ENCODE results near the gene MRPL47.
"Not testable (repeated sequence)": the region's sequence is repeated elsewhere in the genome, so short reads cannot be mapped to it uniquely, and the experiment has no call there.

Gene MRPL47

DNA sequence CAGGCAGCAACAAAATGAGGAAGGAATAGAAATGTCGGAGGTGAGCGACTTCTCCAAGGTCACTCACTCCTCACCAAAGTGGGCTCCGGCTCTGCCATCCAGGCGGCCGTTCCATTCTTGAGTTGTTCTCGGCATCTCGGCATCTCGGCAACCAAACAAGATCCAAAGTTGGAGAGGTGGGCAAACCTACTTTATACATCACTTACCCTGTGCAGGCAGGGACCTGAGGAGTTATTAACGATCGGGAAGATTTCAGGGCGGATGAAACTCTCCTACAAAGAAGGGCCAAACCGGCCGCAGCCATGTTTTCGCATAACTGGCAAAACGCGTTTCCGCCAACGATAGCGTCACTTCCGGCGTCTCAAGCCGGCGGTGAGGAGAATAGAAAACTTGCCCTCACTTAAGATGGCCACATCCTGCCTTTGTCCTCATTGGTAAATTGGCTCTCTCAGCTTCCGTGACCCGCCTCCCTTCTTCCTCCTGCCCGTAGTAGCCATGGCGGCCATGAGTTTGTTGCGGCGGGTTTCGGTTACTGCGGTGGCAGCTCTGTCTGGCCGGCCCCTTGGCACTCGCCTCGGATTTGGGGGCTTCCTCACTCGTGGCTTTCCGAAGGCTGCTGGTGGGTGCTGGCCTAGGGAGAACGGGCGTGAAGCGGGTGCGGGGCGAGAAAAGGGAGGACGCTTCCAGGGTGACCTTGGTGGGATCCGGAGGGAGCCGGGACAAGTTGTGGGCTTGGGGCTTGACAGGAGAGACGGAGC is at the start of gene MRPL47, which contains the start of gene NDUFB5:
Gene MRPL47, minus strand, starts transcription at position 318 of the 758 bp plus-strand sequence. Its CDS starts 14 bp downstream, at position 304.
Gene NDUFB5, plus strand, starts transcription at position 474 of the 758 bp plus-strand sequence. Its CDS starts 22 bp downstream, at position 496.
- Histone ChIP-seq H3K36me3 (ENCODE audit: control insufficient read depth, insufficient read depth, low read length) (peaks cover 2% of the 10 kb centered on the region; the same call in 1 of the 2 replicates), H3K4me3 (replicated peaks; ENCODE audit: low read depth, low read length) (peak within 1 kb of the TSS; percentile 82), H3K27me3 (replicated peaks; ENCODE audit: control insufficient read depth, insufficient read depth, low read length) (no peaks in the 10 kb centered on the region)
- DNase-seq (ENCODE audit: extremely low read depth, insufficient read length) = peak; percentile 83
- TF ChIP-seq CTCF (IDR thresholded peaks at IDR 0.05; ENCODE audit: insufficient read depth, low read length, poor library complexity, severe bottlenecking) = no peak

GRCh38 chr3:179653096-179653797 is 48.8 kb upstream of the MRPL47 start:
- Histone ChIP-seq H3K4me3 (replicated peaks; ENCODE audit: low read depth, low read length) (peak overlapping the region; percentile 83), H3K36me3 (ENCODE audit: control insufficient read depth, insufficient read depth, low read length) (no peaks in the 10 kb centered on the region), H3K27me3 (replicated peaks; ENCODE audit: control insufficient read depth, insufficient read depth, low read length) (no peaks in the 10 kb centered on the region)
- no peak for TF ChIP-seq CTCF (IDR thresholded peaks at IDR 0.05; ENCODE audit: insufficient read depth, low read length, poor library complexity, severe bottlenecking)
- DNase-seq (ENCODE audit: extremely low read depth, insufficient read length) = peak; percentile 84

- no peak for TF ChIP-seq CTCF (IDR thresholded peaks at IDR 0.05; ENCODE audit: insufficient read depth, low read length, poor library complexity, severe bottlenecking)
- H3K4me3 ChIP-seq (replicated peaks; ENCODE audit: low read depth, low read length) = peak within 1 kb of the TSS; percentile 83
- no peaks in the 10 kb centered on the region for H3K36me3 ChIP-seq (ENCODE audit: control insufficient read depth, insufficient read depth, low read length)
- peak; percentile 81 for DNase-seq (ENCODE audit: extremely low read depth, insufficient read length)
- no peaks in the 10 kb centered on the region for H3K27me3 ChIP-seq (replicated peaks; ENCODE audit: control insufficient read depth, insufficient read depth, low read length)
Measured at GRCh38 chr3:179652447-179653095, 48.1 kb upstream of the MRPL47 start, which contains the start of gene USP13. USP13 (plus strand) TSS chr3:179653040; CDS start chr3:179653226, 186 bp downstream.

- TF ChIP-seq CTCF (IDR thresholded peaks at IDR 0.05; ENCODE audit: insufficient read depth, low read length, poor library complexity, severe bottlenecking) = no peak
- DNase-seq (ENCODE audit: extremely low read depth, insufficient read length) = no peak
- Histone ChIP-seq H3K27me3 (replicated peaks; ENCODE audit: control insufficient read depth, insufficient read depth, low read length) (no peaks in the 10 kb centered on the region), H3K36me3 (ENCODE audit: control insufficient read depth, insufficient read depth, low read length) (no peaks in the 10 kb centered on the region), H3K4me3 (replicated peaks; ENCODE audit: low read depth, low read length) (peak overlapping the region; percentile 64)
Measured at GRCh38 chr3:179651687-179652446, 47.4 kb upstream of the MRPL47 start.

GRCh38 chr3:179646177-179646576 is 41.7 kb upstream of the MRPL47 start:
- H3K4me3 ChIP-seq (replicated peaks; ENCODE audit: low read depth, low read length) = no peak overlapping the region
- TF ChIP-seq CTCF (IDR thresholded peaks at IDR 0.05; ENCODE audit: insufficient read depth, low read length, poor library complexity, severe bottlenecking) = no peak
- H3K36me3 ChIP-seq (ENCODE audit: control insufficient read depth, insufficient read depth, low read length) = no peaks in the 10 kb centered on the region
- H3K27me3 ChIP-seq (replicated peaks; ENCODE audit: control insufficient read depth, insufficient read depth, low read length) = no peaks in the 10 kb centered on the region
- DNase-seq (ENCODE audit: extremely low read depth, insufficient read length) = no peak

DNA sequence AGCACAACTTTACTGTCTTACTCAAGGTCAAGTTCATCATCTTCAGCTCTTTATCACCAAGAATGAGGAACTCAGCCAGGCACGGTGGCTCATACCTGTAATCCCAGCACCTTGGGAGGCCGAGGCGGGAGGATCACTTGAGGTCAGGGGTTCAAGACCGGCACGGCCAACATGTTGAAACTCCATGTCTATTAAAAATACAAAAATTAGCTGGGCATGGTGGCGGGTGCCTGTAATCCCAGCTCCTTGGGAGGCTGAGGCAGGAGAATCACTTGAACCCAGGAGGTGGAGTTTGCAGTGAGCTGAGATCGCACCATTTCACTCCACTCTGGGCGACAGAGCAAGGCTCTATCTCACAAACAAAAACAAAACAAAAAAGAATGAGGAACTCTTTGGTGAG is 39.4 kb upstream of the MRPL47 start:
- H3K4me3 ChIP-seq (replicated peaks; ENCODE audit: low read depth, low read length); DNase-seq (ENCODE audit: extremely low read depth, insufficient read length): not testable (repeated sequence)

More for the DNA sequence above, 39.4 kb upstream of the MRPL47 start:
- not testable (repeated sequence) for H3K27me3 ChIP-seq (replicated peaks; ENCODE audit: control insufficient read depth, insufficient read depth, low read length); H3K36me3 ChIP-seq (ENCODE audit: control insufficient read depth, insufficient read depth, low read length)

All from GM06990 (cell line).